Measurements from ENCODE around the gene ACAA1. TPM values are rescaled to one million over a fixed set of nuclear protein-coding genes. Genes with fewer than 3 reads are reported as not detected.
"Not testable (repeated sequence)": the region's sequence is repeated elsewhere in the genome, so short reads cannot be mapped to it uniquely, and the experiment has no call there.

Gene ACAA1
- total RNA-seq, 1 experiment from 2014 or later = 58.9 TPM

GRCh38 chr3:38089163-38089562, 47.8 kb downstream of the ACAA1 start:
- no peak overlapping the region for H3K4me2 ChIP-seq
- POLR2A ChIA-PET (ENCODE audit: unreplicated experiment) = no interaction called here

GRCh38 chr3:38088126-38089078, 48.5 kb downstream of the ACAA1 start:
- Histone ChIP-seq H3K4me3 (no peak overlapping the region), H3K27ac (no peak overlapping the region), H3K36me3 (ENCODE audit: low read depth) (no peaks in the 10 kb centered on the region), H3K27me3 (ENCODE audit: insufficient read depth, low read depth) (peaks cover 19% of the 10 kb centered on the region; the same call in 1 of the 2 replicates), H3K9me3 (ENCODE audit: insufficient read depth, low read depth) (no peaks in the 10 kb centered on the region), H3F3A (ENCODE audit: insufficient read depth, low read depth) (peaks cover 8% of the 10 kb centered on the region; the same call in 1 of the 2 replicates), H3K4me2 (no peak overlapping the region), H4K20me1 (ENCODE audit: insufficient read depth) (no peaks in the 10 kb centered on the region), H2AFZ (no peak overlapping the region), H3K79me2 (ENCODE audit: low read depth) (no peaks in the 10 kb centered on the region), H3K4me1 (replicated peaks; ENCODE audit: insufficient read depth) (no peaks in the 10 kb centered on the region), H3K9me2 (ENCODE audit: insufficient read depth) (no peaks in the 10 kb centered on the region)
- BruUV-seq (replicated peaks) = no TSS peak
- POLR2A ChIA-PET (ENCODE audit: unreplicated experiment) = no interaction called here
- intact Hi-C loops (cut with micrococcal nuclease; ENCODE audit: unreplicated experiment) = no loop called here
- DNase-seq = no peak
- CTCF ChIA-PET = no interaction called here
- no peak for TF ChIP-seq EZH2 (IDR thresholded peaks at IDR 0.05; ENCODE audit: low read depth)
- TF ChIP-seq, protein P1, sequence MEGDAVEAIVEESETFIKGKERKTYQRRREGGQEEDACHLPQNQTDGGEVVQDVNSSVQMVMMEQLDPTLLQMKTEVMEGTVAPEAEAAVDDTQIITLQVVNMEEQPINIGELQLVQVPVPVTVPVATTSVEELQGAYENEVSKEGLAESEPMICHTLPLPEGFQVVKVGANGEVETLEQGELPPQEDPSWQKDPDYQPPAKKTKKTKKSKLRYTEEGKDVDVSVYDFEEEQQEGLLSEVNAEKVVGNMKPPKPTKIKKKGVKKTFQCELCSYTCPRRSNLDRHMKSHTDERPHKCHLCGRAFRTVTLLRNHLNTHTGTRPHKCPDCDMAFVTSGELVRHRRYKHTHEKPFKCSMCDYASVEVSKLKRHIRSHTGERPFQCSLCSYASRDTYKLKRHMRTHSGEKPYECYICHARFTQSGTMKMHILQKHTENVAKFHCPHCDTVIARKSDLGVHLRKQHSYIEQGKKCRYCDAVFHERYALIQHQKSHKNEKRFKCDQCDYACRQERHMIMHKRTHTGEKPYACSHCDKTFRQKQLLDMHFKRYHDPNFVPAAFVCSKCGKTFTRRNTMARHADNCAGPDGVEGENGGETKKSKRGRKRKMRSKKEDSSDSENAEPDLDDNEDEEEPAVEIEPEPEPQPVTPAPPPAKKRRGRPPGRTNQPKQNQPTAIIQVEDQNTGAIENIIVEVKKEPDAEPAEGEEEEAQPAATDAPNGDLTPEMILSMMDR (conservative IDR thresholded peaks at IDR 0.05) = no peak

More at GRCh38 chr3:38089163-38089562, 47.8 kb downstream of the ACAA1 start:
- no peak overlapping the region for H2AFZ ChIP-seq
- TF ChIP-seq, protein P1 (conservative IDR thresholded peaks at IDR 0.05) = no peak
- TF ChIP-seq EZH2 (IDR thresholded peaks at IDR 0.05; ENCODE audit: low read depth) = no peak
- no peak overlapping the region for H3K4me3 ChIP-seq
- intact Hi-C loops (cut with micrococcal nuclease; ENCODE audit: unreplicated experiment) = no loop called here
- CTCF ChIA-PET = interaction anchor here (0.5 kb wide), 1 partner anchor 10 kb away, joined by 3 read pairs; no protein-coding TSS in a partner anchor
- H3F3A ChIP-seq (ENCODE audit: insufficient read depth, low read depth) = peaks cover 5% of the 10 kb centered on the region; the same call in 1 of the 2 replicates
- no peaks in the 10 kb centered on the region for H3K79me2 ChIP-seq (ENCODE audit: low read depth)
- no peaks in the 10 kb centered on the region for H3K4me1 ChIP-seq (replicated peaks; ENCODE audit: insufficient read depth)
- no peaks in the 10 kb centered on the region for H4K20me1 ChIP-seq (ENCODE audit: insufficient read depth)
- H3K27me3 ChIP-seq (ENCODE audit: insufficient read depth, low read depth) = peaks cover 20% of the 10 kb centered on the region; the same call in 1 of the 2 replicates
- no peak overlapping the region for H3K27ac ChIP-seq
- H3K36me3 ChIP-seq (ENCODE audit: low read depth) = no peaks in the 10 kb centered on the region
- BruUV-seq (replicated peaks) = no TSS peak
- no peak for DNase-seq
- no peaks in the 10 kb centered on the region for H3K9me3 ChIP-seq (ENCODE audit: insufficient read depth, low read depth)
- no peaks in the 10 kb centered on the region for H3K9me2 ChIP-seq (ENCODE audit: insufficient read depth)

- DNase-seq; H2AFZ ChIP-seq; H3K27me3 ChIP-seq (ENCODE audit: insufficient read depth, low read depth); H3K36me3 ChIP-seq (ENCODE audit: low read depth); H3K9me3 ChIP-seq (ENCODE audit: insufficient read depth, low read depth); BruUV-seq (replicated peaks); H3K4me3 ChIP-seq; H3F3A ChIP-seq (ENCODE audit: insufficient read depth, low read depth); H3K27ac ChIP-seq; H3K4me2 ChIP-seq; intact Hi-C loops (cut with micrococcal nuclease; ENCODE audit: unreplicated experiment); POLR2A ChIA-PET (ENCODE audit: unreplicated experiment); H3K9me2 ChIP-seq (ENCODE audit: insufficient read depth); H3K4me1 ChIP-seq (replicated peaks; ENCODE audit: insufficient read depth); H3K79me2 ChIP-seq (ENCODE audit: low read depth); H4K20me1 ChIP-seq (ENCODE audit: insufficient read depth); CTCF ChIA-PET: not testable (repeated sequence)
Observed at GRCh38 chr3:38087278-38087677, 49.6 kb downstream of the ACAA1 start.
